ENCODE results near the gene FIGNL1. TPM values are rescaled to one million over a fixed set of nuclear protein-coding genes. Genes with fewer than 3 reads are reported as not detected.

The FIGNL1 gene
- total and polyA plus RNA-seq, 2 of the 4 experiments (the other 2 are of a cell fraction), result 8.2 to 27.1 TPM

GRCh38 chr7:50491209-50491608, 41.1 kb upstream of the FIGNL1 start:
- Histone ChIP-seq H3K36me3 (ENCODE audit: control insufficient read depth, insufficient read depth, low read length) (no peaks in the 10 kb centered on the region), H3K27me3 (ENCODE audit: control insufficient read depth, insufficient read depth, low read length) (peaks cover 2% of the 10 kb centered on the region), H2BK120ac (ENCODE audit: low read depth, low read length) (no peak overlapping the region), H3K4me1 (ENCODE audit: control insufficient read depth, insufficient read depth, low read length) (no peaks in the 10 kb centered on the region), H2BK5ac (ENCODE audit: low read depth, low read length, poor library complexity, severe bottlenecking) (no peak overlapping the region), H3K23ac (ENCODE audit: low read depth, low read length) (no peak overlapping the region), H2BK20ac (ENCODE audit: low read depth, low read length) (no peak overlapping the region), H3K27ac (ENCODE audit: insufficient read depth, low read length) (no peak overlapping the region), H3K14ac (replicated peaks; ENCODE audit: low read depth, low read length) (no peak overlapping the region), H3K18ac (ENCODE audit: low read depth, low read length) (no peak overlapping the region), H2AK9ac (replicated peaks; ENCODE audit: low read depth, low read length, poor library complexity) (no peak overlapping the region), H4K5ac (ENCODE audit: low read depth, low read length) (no peak overlapping the region), H3K9ac (ENCODE audit: low read depth, low read length) (no peak overlapping the region), H3K4ac (ENCODE audit: low read depth, low read length) (no peak overlapping the region), H3K79me1 (ENCODE audit: low read depth in 1 of 2, low read length in 2 of 2) (no peaks in the 10 kb centered on the region), H4K91ac (ENCODE audit: insufficient read depth, low read depth, low read length) (no peak overlapping the region), H3K4me3 (ENCODE audit: insufficient read depth, low read depth, low read length) (no peak overlapping the region), H3K56ac (ENCODE audit: extremely low read depth, insufficient read depth, low read length) (no peak overlapping the region), H2AK5ac (ENCODE audit: low read depth, low read length) (no peak overlapping the region), H3K9me3 (ENCODE audit: control insufficient read depth, insufficient read depth, low read length) (0 out of 2 replicates have a peak, but pooled peaks cover 2% of the 10 kb centered on the region), H2AFZ (replicated peaks; ENCODE audit: low read length, poor library complexity) (no peak overlapping the region), H4K8ac (ENCODE audit: low read depth in 2 of 2, low read length in 2 of 2) (no peak overlapping the region), H4K20me1 (ENCODE audit: insufficient read depth, low read length) (no peaks in the 10 kb centered on the region), H3K9me1 (ENCODE audit: insufficient read depth, low read length) (no peaks in the 10 kb centered on the region), H3K4me2 (ENCODE audit: low read depth, low read length) (no peak overlapping the region), H2BK15ac (ENCODE audit: low read depth, low read length) (no peak overlapping the region)
- ChIA-PET POLR2A (ENCODE audit: unreplicated experiment) (no interaction called here), CTCF (no interaction called here)
- no CpG with 5 or more reads among the region's 5 CpGs for WGBS, 2 experiments (ENCODE audit: extremely low coverage in 2 of 2, insufficient read length in 1 of 2)
- no TSS peak for BruUV-seq (replicated peaks)
- ATAC-seq (ENCODE audit: low read depth) (no peak), DNase-seq (no peak)
- in situ Hi-C loops (cut with MboI; ENCODE audit: low sequenced_read_pairs) (no loop called here), intact Hi-C loops (cut with micrococcal nuclease) (no loop called here), dilution Hi-C loops (cut with HindIII; ENCODE audit: low sequenced_read_pairs, unreplicated experiment) (no loop called here)
- TF ChIP-seq USF2 (IDR thresholded peaks at IDR 0.05; ENCODE audit: low read depth, low read length) (no peak), RAD21 (IDR thresholded peaks at IDR 0.05; ENCODE audit: low read length) (no peak), CEBPB (IDR thresholded peaks at IDR 0.05; ENCODE audit: low read depth, low read length) (no peak), CTCF (conservative IDR thresholded peaks at IDR 0.05; ENCODE audit: low read depth, low read length) (no peak), FOS (IDR thresholded peaks at IDR 0.05; ENCODE audit: low read depth, low read length) (no peak), MXI1 (IDR thresholded peaks at IDR 0.05; ENCODE audit: borderline replicate concordance, low read depth, low read length) (no peak), MAZ (IDR thresholded peaks at IDR 0.05; ENCODE audit: borderline replicate concordance, low read depth, low read length) (no peak), NFE2L2 (IDR thresholded peaks at IDR 0.05; ENCODE audit: low read depth, low read length) (no peak), POLR2A (IDR thresholded peaks at IDR 0.05; ENCODE audit: low read depth, low read length) (no peak), CHD1 (IDR thresholded peaks at IDR 0.05; ENCODE audit: low read depth, low read length) (no peak)
